Natural killer cell (primary cell): ENCODE data around the gene ZCCHC14. TPM values are rescaled to one million over a fixed set of nuclear protein-coding genes. Genes with fewer than 3 reads are reported as not detected.

Experiments
- ATAC-seq, 3 donors: fragments of 150-1000 bp in 2 of 3; fragments of 200-7000 bp in 1 of 3; cut with Tn5 transposase; 1 replicate in 1 of 3; 2 replicates in 2 of 3; pipeline ENCODE4 v1.10.0; 2021; ENCODE audit warnings: mild to moderate bottlenecking in 2 of 3, moderate library complexity in 2 of 3
- DNase-seq, 2 donors: peaks; one replicate each; pipeline versions ENCODE4 v3.0.0 to v3.0.0-alpha.2; 2013 to 2021; ENCODE audit warnings: mixed read lengths in 1 of 2
- H3K27ac ChIP-seq: one replicate; pipeline ENCODE4 v1.5.1; 2013; ENCODE audit warnings: mild to moderate bottlenecking, low read length
- H3K27me3 ChIP-seq: one replicate; pipeline ENCODE4 v1.6.1; 2013; ENCODE audit warnings: low read length; ENCODE audit not compliant: control insufficient read depth, insufficient read depth
- H3K36me3 ChIP-seq: one replicate; pipeline ENCODE4 v1.6.1; 2013; ENCODE audit warnings: low read length; ENCODE audit not compliant: control insufficient read depth, insufficient read depth
- H3K4me1 ChIP-seq: one replicate; pipeline ENCODE4 v1.6.1; 2013; ENCODE audit warnings: low read length; ENCODE audit not compliant: control insufficient read depth, insufficient read depth
- H3K4me3 ChIP-seq: one replicate; pipeline ENCODE4 v1.5.1; 2013; ENCODE audit warnings: low read length
- H3K9me3 ChIP-seq: one replicate; pipeline ENCODE4 v1.6.1; 2013; ENCODE audit warnings: low read length; ENCODE audit not compliant: control insufficient read depth, insufficient read depth
- H3K27ac Mint-ChIP-seq, 2 donors: one replicate each; pipeline ENCODE4 v1.8.0; 2022; ENCODE audit warnings: mild to moderate bottlenecking in 2 of 2, mixed read lengths in 2 of 2, moderate library complexity in 1 of 2
- H3K27me3 Mint-ChIP-seq, 2 donors: one replicate each; pipeline ENCODE4 v1.8.0; 2022; ENCODE audit warnings: low read depth in 2 of 2, mixed read lengths in 2 of 2
- H3K36me3 Mint-ChIP-seq: one replicate; pipeline ENCODE4 v1.8.0; 2022; ENCODE audit warnings: mixed read lengths
- H3K4me1 Mint-ChIP-seq, 2 donors: one replicate each; pipeline ENCODE4 v1.8.0; 2022; ENCODE audit warnings: mixed read lengths in 2 of 2
- H3K4me3 Mint-ChIP-seq: one replicate; pipeline ENCODE4 v1.8.0; 2022; ENCODE audit warnings: mild to moderate bottlenecking, moderate library complexity, mixed read lengths
- H3K9me3 Mint-ChIP-seq, 2 donors: one replicate each; pipeline ENCODE4 v1.8.0; 2022; ENCODE audit warnings: mixed read lengths in 2 of 2
- WGBS: methylation state at CpG from one replicate; pipeline ENCODE4 v1.1.7; 2013; ENCODE audit warnings: missing lambda C conversion rate; ENCODE audit not compliant: insufficient coverage; 5-methylcytosine and 5-hydroxymethylcytosine counted together
- intact Hi-C: fragments of 100-400 bp; cut with micrococcal nuclease; formaldehyde crosslinking; loops from one replicate; pipeline ENCODE4 v1.14.2; 2022
- total RNA-seq, 4 donors: library from RNA; stranded (reverse); fragments of 120-200 nt in 1 of 4; gene quantifications; one replicate each; pipeline versions ENCODE4 v1.2.3 to v1.2.4, GENCODE V29; 2013 to 2022
- TF ChIP-seq, protein P1 (sequence below): fragments of 200-600 bp; IDR thresholded peaks from one replicate; pipeline ENCODE4 v1.8.0; 2022; ENCODE audit warnings: antibody characterized with exemption

Gene ZCCHC14
- total RNA-seq, 3 donors from 2014 or later (not counting 1 experiment from before 2014, with no cell fraction given) = 12.2 to 20.9 (median 19.2) TPM

DNA sequence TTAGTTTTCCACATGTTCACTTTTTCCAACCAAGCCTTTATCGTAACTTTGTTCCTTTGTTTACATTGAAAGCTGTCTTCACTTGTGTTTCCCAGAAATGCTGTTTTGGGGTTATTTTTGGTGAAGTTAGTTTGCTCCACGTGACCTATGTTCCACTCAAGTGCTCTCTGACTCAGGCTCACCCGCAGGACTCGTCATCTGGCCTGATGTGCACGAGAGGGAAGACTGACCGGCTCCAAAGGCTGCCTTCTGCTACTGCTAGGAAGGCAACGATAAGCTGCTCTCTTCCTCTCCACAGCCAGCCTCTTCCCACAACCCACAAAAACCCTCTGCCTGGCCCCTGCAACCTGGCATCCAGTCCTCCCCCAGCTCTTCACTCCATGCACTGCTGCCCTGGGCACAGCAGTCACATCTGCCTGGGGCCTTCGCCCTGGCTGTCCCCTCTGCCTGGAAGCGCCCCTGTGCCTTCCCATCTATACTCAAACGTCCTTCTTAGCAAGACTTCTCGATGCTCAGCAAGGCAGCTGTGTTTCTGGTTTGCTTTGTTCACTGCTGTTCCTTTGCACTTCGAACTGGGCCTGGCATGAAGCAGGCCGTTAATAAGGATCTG is 28.0 kb downstream of the ZCCHC14 start:
- Histone ChIP-seq H3K36me3 (no peaks in the 10 kb centered on the region), H3K27ac (no peak overlapping the region), H3K4me1 (peaks cover 29% of the 10 kb centered on the region), H3K9me3 (no peaks in the 10 kb centered on the region), H3K27me3 (no peaks in the 10 kb centered on the region), H3K4me3 (no peak overlapping the region)
- H3K27ac Mint-ChIP-seq = peak overlapping the region; percentile 74 to 80
- no peaks in the 10 kb centered on the region for H3K36me3 Mint-ChIP-seq
- intact Hi-C loops = no loop called here
- H3K9me3 Mint-ChIP-seq = no peaks in the 10 kb centered on the region
- H3K4me1 Mint-ChIP-seq = peaks cover 25% of the 10 kb centered on the region in 2 donors
- ATAC-seq = peak; percentile 44 to 74 (median 60)
- TF ChIP-seq, protein P1, sequence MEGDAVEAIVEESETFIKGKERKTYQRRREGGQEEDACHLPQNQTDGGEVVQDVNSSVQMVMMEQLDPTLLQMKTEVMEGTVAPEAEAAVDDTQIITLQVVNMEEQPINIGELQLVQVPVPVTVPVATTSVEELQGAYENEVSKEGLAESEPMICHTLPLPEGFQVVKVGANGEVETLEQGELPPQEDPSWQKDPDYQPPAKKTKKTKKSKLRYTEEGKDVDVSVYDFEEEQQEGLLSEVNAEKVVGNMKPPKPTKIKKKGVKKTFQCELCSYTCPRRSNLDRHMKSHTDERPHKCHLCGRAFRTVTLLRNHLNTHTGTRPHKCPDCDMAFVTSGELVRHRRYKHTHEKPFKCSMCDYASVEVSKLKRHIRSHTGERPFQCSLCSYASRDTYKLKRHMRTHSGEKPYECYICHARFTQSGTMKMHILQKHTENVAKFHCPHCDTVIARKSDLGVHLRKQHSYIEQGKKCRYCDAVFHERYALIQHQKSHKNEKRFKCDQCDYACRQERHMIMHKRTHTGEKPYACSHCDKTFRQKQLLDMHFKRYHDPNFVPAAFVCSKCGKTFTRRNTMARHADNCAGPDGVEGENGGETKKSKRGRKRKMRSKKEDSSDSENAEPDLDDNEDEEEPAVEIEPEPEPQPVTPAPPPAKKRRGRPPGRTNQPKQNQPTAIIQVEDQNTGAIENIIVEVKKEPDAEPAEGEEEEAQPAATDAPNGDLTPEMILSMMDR = no peak
- no peaks in the 10 kb centered on the region for H3K27me3 Mint-ChIP-seq
- DNase-seq = peak in 1 of 2 donors; percentile 39
- WGBS = 22% methylated on average over 13 of the region's 13 CpGs
- H3K4me3 Mint-ChIP-seq = peak overlapping the region; percentile 75

DNA sequence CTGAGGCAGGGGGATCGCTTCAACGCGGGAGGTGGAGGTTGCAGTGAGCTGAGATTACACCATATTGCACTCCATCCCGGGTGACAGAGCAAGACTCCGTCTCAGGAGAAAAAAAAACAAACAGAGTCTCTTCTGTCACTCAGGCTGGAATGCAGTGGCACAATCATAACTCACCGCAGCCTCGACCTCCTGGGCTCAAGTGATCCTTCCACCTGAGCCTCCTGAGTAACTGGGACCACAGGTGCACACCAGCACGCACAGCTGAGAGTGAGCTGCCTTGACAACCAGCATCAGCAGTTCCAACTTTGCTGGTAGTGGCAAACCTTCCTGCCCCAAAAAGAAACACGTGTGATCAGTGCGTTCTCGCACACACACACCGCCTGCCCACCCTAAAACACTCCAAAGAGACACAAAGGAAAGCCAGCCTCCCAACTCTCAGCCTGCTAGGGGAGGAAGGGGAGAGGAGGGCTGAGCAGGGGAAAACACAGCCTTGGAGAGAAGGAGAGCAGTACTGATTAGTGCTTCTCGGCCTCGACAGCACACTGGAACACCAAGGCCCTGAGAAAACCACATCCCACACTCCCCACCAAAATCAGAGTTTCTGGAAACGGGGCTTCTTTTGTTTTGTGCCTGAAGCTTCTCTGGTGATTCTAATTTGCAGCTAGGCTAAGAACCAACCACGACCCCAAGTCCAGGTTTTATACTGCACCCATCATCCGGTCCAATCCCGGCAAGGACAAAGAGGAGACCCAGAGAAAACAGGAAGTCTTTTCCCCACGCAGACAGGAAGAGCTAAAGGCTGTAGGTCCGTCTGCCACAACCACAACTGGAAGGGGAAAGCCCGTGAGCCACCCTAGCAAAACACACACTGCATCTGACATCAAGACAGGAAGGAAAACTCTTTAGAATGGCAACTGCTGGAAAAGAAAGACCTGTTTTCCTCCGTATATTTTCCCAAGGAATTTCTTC is 28.8 kb downstream of the ZCCHC14 start:
- no peaks in the 10 kb centered on the region for H3K27me3 Mint-ChIP-seq
- intact Hi-C loops = no loop called here
- TF ChIP-seq, protein P1 = no peak
- Histone ChIP-seq H3K27me3 (no peaks in the 10 kb centered on the region), H3K9me3 (no peaks in the 10 kb centered on the region), H3K4me1 (peaks cover 29% of the 10 kb centered on the region), H3K27ac (peak overlapping the region; percentile 2), H3K36me3 (peaks cover under 1% of the 10 kb centered on the region), H3K4me3 (no peak overlapping the region)
- ATAC-seq (peak; percentile 45 to 77 (median 71)), DNase-seq (peak in 1 of 2 donors; percentile 63)
- peak overlapping the region; percentile 75 for H3K4me3 Mint-ChIP-seq
- H3K27ac Mint-ChIP-seq = peak overlapping the region; percentile 74 to 80
- no peaks in the 10 kb centered on the region for H3K36me3 Mint-ChIP-seq
- H3K4me1 Mint-ChIP-seq = peaks cover 25% of the 10 kb centered on the region in 2 donors
- 43% methylated on average over 18 of the region's 22 CpGs for WGBS
- no peaks in the 10 kb centered on the region for H3K9me3 Mint-ChIP-seq

DNA sequence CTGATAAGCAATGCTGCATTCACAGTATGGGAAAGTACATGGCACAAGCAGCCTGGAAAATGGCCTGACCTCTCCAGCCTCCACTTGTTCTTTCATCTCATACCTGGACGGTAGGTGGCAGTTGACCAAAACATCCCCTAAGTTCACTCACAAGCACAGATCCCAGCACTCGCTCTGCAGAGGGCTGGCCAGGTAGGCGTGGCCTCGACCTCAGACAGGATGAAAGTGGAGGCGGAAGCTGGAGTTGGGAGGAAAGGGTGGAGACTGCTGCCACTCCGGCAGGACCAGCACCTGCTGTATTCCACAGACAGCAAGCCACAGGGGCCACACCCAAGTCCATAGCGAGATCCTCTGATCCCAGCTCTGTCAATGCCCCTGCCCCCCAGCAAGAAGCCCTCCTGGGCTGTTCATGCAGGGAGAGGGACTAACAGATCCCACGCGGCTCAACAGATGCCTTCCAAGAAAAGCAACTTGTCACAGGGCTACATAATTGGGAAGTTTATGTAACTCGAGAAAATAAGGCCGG is 31.3 kb downstream of the ZCCHC14 start:
- no peaks in the 10 kb centered on the region for H3K9me3 Mint-ChIP-seq
- DNase-seq = peak in 1 of 2 donors; percentile 54
- H3K36me3 ChIP-seq = peaks cover 7% of the 10 kb centered on the region
- H3K27ac Mint-ChIP-seq = no peak overlapping the region
- no peak for ATAC-seq
- no peaks in the 10 kb centered on the region for H3K27me3 Mint-ChIP-seq
- no peak overlapping the region for H3K4me3 Mint-ChIP-seq
- no peaks in the 10 kb centered on the region for H3K9me3 ChIP-seq
- no peak overlapping the region for H3K27ac ChIP-seq
- H3K4me3 ChIP-seq = no peak overlapping the region
- intact Hi-C loops = no loop called here
- WGBS = 53% methylated on average over 11 of the region's 11 CpGs
- H3K27me3 ChIP-seq = no peaks in the 10 kb centered on the region
- TF ChIP-seq, protein P1 = no peak
- H3K4me1 ChIP-seq = peaks cover 29% of the 10 kb centered on the region
- no peaks in the 10 kb centered on the region for H3K36me3 Mint-ChIP-seq
- H3K4me1 Mint-ChIP-seq = peaks cover 25% of the 10 kb centered on the region in 2 donors
